GM23338 (cell line): ENCODE measurements around the gene PDX1. TPM values are rescaled to one million over a fixed set of nuclear protein-coding genes. Genes with fewer than 3 reads are reported as not detected.

Experiments
- CREB1 ChIP-seq: fragments of 250-450 bp; sonication (Bioruptor Pico); IDR thresholded peaks from 2 replicates; pipeline ENCODE4 v1.5.0; 2020; ENCODE audit warnings: low read depth, mild to moderate bottlenecking, moderate library complexity
- ETS1 ChIP-seq: IDR thresholded peaks from 2 replicates; pipeline ENCODE4 v1.6.1; 2016; ENCODE audit warnings: antibody characterized with exemption
- EZH2 ChIP-seq: fragments of 200-600 bp; sonication (generic); IDR thresholded peaks from one replicate; pipeline ENCODE4 v1.8.0; 2017; ENCODE audit warnings: antibody characterized with exemption, mild to moderate bottlenecking, low read depth; ENCODE audit not compliant: unreplicated experiment
- EZH2phosphoT487 ChIP-seq: fragments of 200-600 bp; sonication (generic); IDR thresholded peaks from one replicate; pipeline ENCODE4 v1.8.1; 2018; ENCODE audit warnings: antibody characterized with exemption; ENCODE audit not compliant: unreplicated experiment
- JUNB ChIP-seq: IDR thresholded peaks from one replicate; pipeline ENCODE4 v1.6.1; 2016; ENCODE audit warnings: antibody characterized with exemption; ENCODE audit not compliant: unreplicated experiment
- POLR2AphosphoS5 ChIP-seq: IDR thresholded peaks from 2 replicates; pipeline ENCODE4 v1.6.1; 2016; ENCODE audit warnings: antibody characterized with exemption, low read depth
- ZNF114 ChIP-seq: fragments of 250-450 bp; sonication (Bioruptor Pico); IDR thresholded peaks from 2 replicates; pipeline ENCODE4 v1.5.0; 2020; ENCODE audit warnings: mild to moderate bottlenecking, moderate library complexity
- ZNF331 ChIP-seq: fragments of 250-450 bp; sonication (Bioruptor Pico); IDR thresholded peaks from 2 replicates; pipeline ENCODE4 v1.5.0; 2020; ENCODE audit warnings: low read depth, mild to moderate bottlenecking, moderate library complexity
- ZNF462 ChIP-seq: fragments of 250-450 bp; sonication (Bioruptor Pico); IDR thresholded peaks from 2 replicates; pipeline ENCODE4 v1.5.0; 2020; ENCODE audit warnings: mild to moderate bottlenecking, moderate library complexity
- polyA plus RNA-seq: library from polyadenylated mRNA; unstranded; fragments of >200 nt; fragmentation: Nextera tagmentation; extraction: Ambion mirVana; gene quantifications from 2 replicates; pipeline ENCODE4 v1.2.1, GENCODE V29; 2016
- total RNA-seq: library from RNA; depleted of rRNA; stranded (reverse); fragments of >200 nt; shearing (Covaris generic); gene quantifications from 2 replicates; pipeline ENCODE4 v1.2.3, GENCODE V29; 2014

Gene PDX1
- total and polyA plus RNA-seq, 2 experiments from 2014 or later = not detected

- TF ChIP-seq ZNF462 (no peak), ZNF114 (CRISPR knock-in tag) (no peak), EZH2phosphoT487 (no peak), JUNB (no peak), ETS1 (no peak), ZNF331 (CRISPR knock-in tag) (no peak), POLR2AphosphoS5 (no peak), CREB1 (CRISPR knock-in tag) (no peak), EZH2 (no peak)
Observed at GRCh38 chr13:27913160-27913559, 6.6 kb upstream of the PDX1 start (continued).
